ENCODE results near the gene QRFP. TPM values are rescaled to one million over a fixed set of nuclear protein-coding genes. Genes with fewer than 3 reads are reported as not detected.

The QRFP gene
- total and polyA plus RNA-seq, 2 of the 8 experiments (the other 6 are each of a cell fraction or from before 2014, with no cell fraction given), result not detected

GRCh38 chr9:130897848-130898551 is 1.4 kb upstream of the QRFP start (continued):
- no peak for TF ChIP-seq SAP30 (IDR thresholded peaks at IDR 0.05; ENCODE audit: insufficient read depth, insufficient replicate concordance, low read length)
- no peak for TF ChIP-seq POLR2A (IDR thresholded peaks at IDR 0.05; ENCODE audit: control extremely low read depth in 1 of 2, low read depth in 2 of 2, low read length in 2 of 2)
- no peak for TF ChIP-seq EP300 (IDR thresholded peaks at IDR 0.05; ENCODE audit: borderline replicate concordance in 1 of 2, low read depth in 2 of 2, low read length in 2 of 2)
- TF ChIP-seq CBX8 (IDR thresholded peaks at IDR 0.05; ENCODE audit: borderline replicate concordance, low read depth, low read length), result no peak
- no peak for TF ChIP-seq KDM4A (IDR thresholded peaks at IDR 0.05; ENCODE audit: low read depth, low read length, severe bottlenecking)
- TF ChIP-seq RNF2 (IDR thresholded peaks at IDR 0.05; ENCODE audit: borderline replicate concordance, low read depth, low read length, missing control alignments, poor library complexity, severe bottlenecking), result no peak

Measured in H1 (cell line).